HG02973 (cell line): ENCODE results near the gene PGRMC2.

Experiments
- ATAC-seq: cut with Tn5 transposase; IDR thresholded peaks from one replicate; pipeline ENCODE4 v1.9.1; 2021; ENCODE audit warnings: moderate library complexity; ENCODE audit not compliant: unreplicated experiment

The PGRMC2 gene

GRCh38 chr4:128299848-128300247 is 12.2 kb upstream of the PGRMC2 start:
- no peak for ATAC-seq

- peak; percentile 62 for ATAC-seq
Measured at GRCh38 chr4:128298852-128299251, 11.2 kb upstream of the PGRMC2 start.

- no peak for ATAC-seq
Measured at GRCh38 chr4:128298146-128298758, 10.6 kb upstream of the PGRMC2 start.

GRCh38 chr4:128295255-128295654 is 7.6 kb upstream of the PGRMC2 start:
- no peak for ATAC-seq

- ATAC-seq, result no peak
Measured at GRCh38 chr4:128294464-128294863, 6.9 kb upstream of the PGRMC2 start.

GRCh38 chr4:128292349-128292748 is 4.7 kb upstream of the PGRMC2 start:
- no peak for ATAC-seq

GRCh38 chr4:128291096-128291495 is 3.5 kb upstream of the PGRMC2 start:
- no peak for ATAC-seq

- no peak for ATAC-seq
Measured at GRCh38 chr4:128290526-128290925, 2.9 kb upstream of the PGRMC2 start.

GRCh38 chr4:128289523-128290158 is 2.0 kb upstream of the PGRMC2 start:
- ATAC-seq, result no peak

GRCh38 chr4:128288689-128289106 is 1.1 kb upstream of the PGRMC2 start:
- no peak for ATAC-seq

- ATAC-seq, result peak; percentile 77
Measured at GRCh38 chr4:128287871-128288688, 467 bp upstream of the PGRMC2 start.

- peak; percentile 18 for ATAC-seq
Measured at GRCh38 chr4:128286474-128287058, 1.0 kb downstream of the PGRMC2 start.

- ATAC-seq, result no peak
Measured at GRCh38 chr4:128285085-128285997, 2.3 kb downstream of the PGRMC2 start.

- ATAC-seq, result no peak
Measured at GRCh38 chr4:128284317-128284716, 3.3 kb downstream of the PGRMC2 start.

GRCh38 chr4:128283071-128283470 is 4.5 kb downstream of the PGRMC2 start:
- ATAC-seq, result no peak

GRCh38 chr4:128282516-128282915 is 5.1 kb downstream of the PGRMC2 start:
- ATAC-seq, result no peak

GRCh38 chr4:128281354-128281753 is 6.3 kb downstream of the PGRMC2 start:
- ATAC-seq, result no peak

GRCh38 chr4:128279624-128280225 is 7.9 kb downstream of the PGRMC2 start:
- ATAC-seq, result no peak

- ATAC-seq, result no peak
Measured at GRCh38 chr4:128277856-128278255, 9.8 kb downstream of the PGRMC2 start.

GRCh38 chr4:128275346-128275745 is 12.3 kb downstream of the PGRMC2 start:
- ATAC-seq, result no peak
